ENCODE data around the gene SCGB1A1.
A peak's percentile ranks its signal among the peaks of the same experiment; 100 is the strongest.
"Not testable (repeated sequence)": the region's sequence is repeated elsewhere in the genome, so short reads cannot be mapped to it uniquely, and the experiment has no call there.

DNA sequence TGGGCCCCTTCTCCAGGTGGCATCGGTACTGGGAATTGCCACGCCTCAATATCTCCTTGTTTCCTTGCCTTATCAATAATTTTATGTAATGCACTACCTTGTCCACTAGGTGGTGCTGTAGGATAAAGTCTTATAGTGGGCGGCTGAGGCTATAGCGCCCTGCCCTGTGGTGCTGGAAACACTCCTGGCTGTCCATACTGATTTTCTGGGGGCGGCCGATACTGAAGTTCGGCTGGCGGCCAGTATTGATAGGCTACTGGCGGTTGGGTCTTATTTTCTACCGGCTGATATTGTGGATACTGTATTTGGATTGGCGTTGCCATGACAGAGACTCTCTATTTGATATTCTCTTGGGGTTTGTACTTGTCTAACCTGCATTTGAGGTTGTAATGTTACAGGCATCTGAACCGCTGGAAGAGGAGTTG is 38.0 kb upstream of the SCGB1A1 start:
- TF ChIP-seq, protein P1, sequence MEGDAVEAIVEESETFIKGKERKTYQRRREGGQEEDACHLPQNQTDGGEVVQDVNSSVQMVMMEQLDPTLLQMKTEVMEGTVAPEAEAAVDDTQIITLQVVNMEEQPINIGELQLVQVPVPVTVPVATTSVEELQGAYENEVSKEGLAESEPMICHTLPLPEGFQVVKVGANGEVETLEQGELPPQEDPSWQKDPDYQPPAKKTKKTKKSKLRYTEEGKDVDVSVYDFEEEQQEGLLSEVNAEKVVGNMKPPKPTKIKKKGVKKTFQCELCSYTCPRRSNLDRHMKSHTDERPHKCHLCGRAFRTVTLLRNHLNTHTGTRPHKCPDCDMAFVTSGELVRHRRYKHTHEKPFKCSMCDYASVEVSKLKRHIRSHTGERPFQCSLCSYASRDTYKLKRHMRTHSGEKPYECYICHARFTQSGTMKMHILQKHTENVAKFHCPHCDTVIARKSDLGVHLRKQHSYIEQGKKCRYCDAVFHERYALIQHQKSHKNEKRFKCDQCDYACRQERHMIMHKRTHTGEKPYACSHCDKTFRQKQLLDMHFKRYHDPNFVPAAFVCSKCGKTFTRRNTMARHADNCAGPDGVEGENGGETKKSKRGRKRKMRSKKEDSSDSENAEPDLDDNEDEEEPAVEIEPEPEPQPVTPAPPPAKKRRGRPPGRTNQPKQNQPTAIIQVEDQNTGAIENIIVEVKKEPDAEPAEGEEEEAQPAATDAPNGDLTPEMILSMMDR (conservative IDR thresholded peaks at IDR 0.05; ENCODE audit: low read length), result peak; percentile 83
- TF ChIP-seq EZH2phosphoT487 (IDR thresholded peaks at IDR 0.05; ENCODE audit: borderline replicate concordance, low read depth, low read length), result not testable (repeated sequence)
